ENCODE measurements around the gene AP5B1. TPM values are rescaled to one million over a fixed set of nuclear protein-coding genes. Genes with fewer than 3 reads are reported as not detected.

AP5B1 gene
- total and polyA plus RNA-seq, 2 of the 8 experiments (the other 6 are each of a cell fraction or from before 2014, with no cell fraction given), result 7.6 to 10.0 TPM

DNA sequence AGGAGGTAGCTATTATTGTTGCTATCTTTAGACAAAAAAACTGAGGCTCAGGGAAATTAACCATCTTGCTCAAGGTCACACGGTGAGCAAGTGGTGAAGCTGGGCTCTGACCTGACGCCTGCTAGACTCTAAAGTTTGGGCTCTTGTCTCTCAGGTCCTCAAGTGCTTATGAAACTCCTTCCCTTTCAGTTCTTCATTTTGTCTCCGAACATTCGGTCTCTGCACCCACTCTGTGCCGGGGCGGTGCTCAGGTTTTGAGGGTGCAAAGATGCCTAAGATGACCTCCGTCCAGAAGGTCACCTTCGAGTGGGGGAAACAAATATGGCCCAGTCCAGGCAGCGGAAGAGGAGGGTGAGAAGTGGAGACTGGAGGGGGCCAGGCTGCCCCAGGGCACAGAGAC is 22.1 kb upstream of the AP5B1 start:
- Histone ChIP-seq H3K4me3 (ENCODE audit: extremely low read depth in 1 of 4, insufficient read depth in 2 of 4, low read depth in 3 of 4, low read length in 4 of 4) (no peak overlapping the region), H3K18ac (ENCODE audit: extremely low read depth, low read length) (no peak overlapping the region), H4K8ac (ENCODE audit: extremely low read depth, insufficient read depth, low read length) (no peak overlapping the region), H3K27ac (ENCODE audit: low read depth, low read length) (no peak overlapping the region), H3K4me2 (ENCODE audit: insufficient read depth in 1 of 2, low read depth in 2 of 2, low read length in 2 of 2) (no peak overlapping the region), H4K91ac (replicated peaks; ENCODE audit: insufficient read length, low read length) (no peak overlapping the region), H2AK5ac (ENCODE audit: low read depth, low read length) (no peak overlapping the region), H3K56ac (replicated peaks; ENCODE audit: insufficient read length, low read depth, low read length) (no peak overlapping the region), H3K23me2 (ENCODE audit: low read depth, low read length) (no peaks in the 10 kb centered on the region), H3K9ac (replicated peaks in 1 of 4; ENCODE audit: extremely low read depth in 1 of 4, low read depth in 3 of 4, low read length in 3 of 4) (no peak overlapping the region), H3K9me3 (ENCODE audit: insufficient read depth in 2 of 2, low read depth in 1 of 2, low read length in 1 of 2) (no peaks in the 10 kb centered on the region), H3K23ac (ENCODE audit: insufficient read length) (no peak overlapping the region), H3K4ac (replicated peaks; ENCODE audit: insufficient read length, low read depth, low read length) (no peak overlapping the region), H4K5ac (ENCODE audit: insufficient read length, low read depth, low read length) (no peak overlapping the region), H2AFZ (ENCODE audit: low read length) (no peak overlapping the region), H3K4me1 (replicated peaks in 1 of 4; ENCODE audit: control insufficient read depth in 3 of 4, insufficient read depth in 4 of 4, low read length in 3 of 4) (peaks cover 0 to 14% (median under 1%) of the 10 kb centered on the region in 4 experiments; a peak in 2 of 7 replicates), H2BK20ac (ENCODE audit: low read length) (no peak overlapping the region), H2BK5ac (ENCODE audit: low read depth, low read length) (no peak overlapping the region), H2BK120ac (replicated peaks; ENCODE audit: low read depth, low read length) (no peak overlapping the region), H2BK12ac (ENCODE audit: low read depth, low read length) (no peak overlapping the region), H2BK15ac (ENCODE audit: low read length) (no peak overlapping the region), H4K20me1 (replicated peaks in 1 of 2; ENCODE audit: control insufficient read depth in 1 of 2, insufficient read depth in 2 of 2, low read length in 2 of 2) (no peaks in the 10 kb centered on the region), H3K79me1 (ENCODE audit: low read depth, low read length) (0 out of 2 replicates have a peak, but pooled peaks cover under 1% of the 10 kb centered on the region), H3K36me3 (ENCODE audit: control insufficient read depth in 2 of 4, insufficient read depth in 4 of 4, low read length in 3 of 4) (no peaks in the 10 kb centered on the region), H3K14ac (ENCODE audit: insufficient read length) (no peak overlapping the region), H3K27me3 (replicated peaks in 1 of 4; ENCODE audit: control insufficient read depth in 3 of 4, extremely low read depth in 1 of 4, insufficient read depth in 3 of 4, low read length in 3 of 4) (no peaks in the 10 kb centered on the region; a peak in 1 of 7 replicates), H3K79me2 (ENCODE audit: control insufficient read depth in 1 of 2, insufficient read depth in 2 of 2, low read length in 2 of 2) (no peaks in the 10 kb centered on the region)
- ChIA-PET POLR2A (ENCODE audit: partially characterized antibody) (interaction anchor here (0.6 to 2.5 kb wide), 7 partner anchors 9 to 808 kb away, joined by 3 to 7 read pairs (median 5); no protein-coding TSS in a partner anchor), CTCF (ENCODE audit: partially characterized antibody) (interaction anchor here (0.6 to 6.1 kb wide), 13 partner anchors 8 to 90 kb away, joined by 3 to 43 read pairs (median 4); partner anchors contain the start of gene AP5B1)
- 94% methylated on average over 9 of the region's 9 CpGs; no CpG with 5 or more reads in 1 of the 2 experiments for WGBS, 2 experiments (ENCODE audit: extremely low coverage in 1 of 2, insufficient coverage in 1 of 2, insufficient read length in 1 of 2, insufficient replicate concordance in 2 of 2, low coverage in 1 of 2, low lambda C conversion rate in 2 of 2, missing lambda C conversion rate in 1 of 2)
- FAIRE-seq (no peak), DNase-seq (ENCODE audit: low read depth in 1 of 2, low spot score in 2 of 2) (no peak)
